Epithelial cell of proximal tubule (primary cell): ENCODE data around the gene DENND5A. TPM values are rescaled to one million over a fixed set of nuclear protein-coding genes. Genes with fewer than 3 reads are reported as not detected.
"Not testable (repeated sequence)": the region's sequence is repeated elsewhere in the genome, so short reads cannot be mapped to it uniquely, and the experiment has no call there.

ENCODE experiments used
- DNase-seq: peaks from one replicate; pipeline ENCODE4 v3.0.0-alpha.2; 2011; ENCODE audit warnings: low read depth
- H3K4me3 ChIP-seq: 2 replicates; pipeline ENCODE4 v1.5.1; 2011; ENCODE audit warnings: low read depth, mild to moderate bottlenecking, low read length
- total RNA-seq: library from RNA; depleted of rRNA; stranded (reverse); fragments of >200 nt; gene quantifications from 2 replicates; pipeline ENCODE4 v1.2.3, GENCODE V29; 2015
- TF ChIP-seq, protein P1 (sequence below): conservative IDR thresholded peaks from 2 replicates; pipeline ENCODE4 v1.5.1; 2012; ENCODE audit warnings: low read depth, mild to moderate bottlenecking, low read length

The DENND5A gene
- total RNA-seq, 1 donor from 2014 or later, result 75.0 TPM

GRCh38 chr11:9251311-9251710 lies 13.8 kb downstream of the DENND5A start:
- TF ChIP-seq, protein P1, sequence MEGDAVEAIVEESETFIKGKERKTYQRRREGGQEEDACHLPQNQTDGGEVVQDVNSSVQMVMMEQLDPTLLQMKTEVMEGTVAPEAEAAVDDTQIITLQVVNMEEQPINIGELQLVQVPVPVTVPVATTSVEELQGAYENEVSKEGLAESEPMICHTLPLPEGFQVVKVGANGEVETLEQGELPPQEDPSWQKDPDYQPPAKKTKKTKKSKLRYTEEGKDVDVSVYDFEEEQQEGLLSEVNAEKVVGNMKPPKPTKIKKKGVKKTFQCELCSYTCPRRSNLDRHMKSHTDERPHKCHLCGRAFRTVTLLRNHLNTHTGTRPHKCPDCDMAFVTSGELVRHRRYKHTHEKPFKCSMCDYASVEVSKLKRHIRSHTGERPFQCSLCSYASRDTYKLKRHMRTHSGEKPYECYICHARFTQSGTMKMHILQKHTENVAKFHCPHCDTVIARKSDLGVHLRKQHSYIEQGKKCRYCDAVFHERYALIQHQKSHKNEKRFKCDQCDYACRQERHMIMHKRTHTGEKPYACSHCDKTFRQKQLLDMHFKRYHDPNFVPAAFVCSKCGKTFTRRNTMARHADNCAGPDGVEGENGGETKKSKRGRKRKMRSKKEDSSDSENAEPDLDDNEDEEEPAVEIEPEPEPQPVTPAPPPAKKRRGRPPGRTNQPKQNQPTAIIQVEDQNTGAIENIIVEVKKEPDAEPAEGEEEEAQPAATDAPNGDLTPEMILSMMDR, result no peak
- H3K4me3 ChIP-seq, result no peak overlapping the region
- no peak for DNase-seq

GRCh38 chr11:9250139-9250582 lies 15.0 kb downstream of the DENND5A start:
- DNase-seq, result no peak
- TF ChIP-seq, protein P1, result no peak
- no peak overlapping the region for H3K4me3 ChIP-seq

DNA sequence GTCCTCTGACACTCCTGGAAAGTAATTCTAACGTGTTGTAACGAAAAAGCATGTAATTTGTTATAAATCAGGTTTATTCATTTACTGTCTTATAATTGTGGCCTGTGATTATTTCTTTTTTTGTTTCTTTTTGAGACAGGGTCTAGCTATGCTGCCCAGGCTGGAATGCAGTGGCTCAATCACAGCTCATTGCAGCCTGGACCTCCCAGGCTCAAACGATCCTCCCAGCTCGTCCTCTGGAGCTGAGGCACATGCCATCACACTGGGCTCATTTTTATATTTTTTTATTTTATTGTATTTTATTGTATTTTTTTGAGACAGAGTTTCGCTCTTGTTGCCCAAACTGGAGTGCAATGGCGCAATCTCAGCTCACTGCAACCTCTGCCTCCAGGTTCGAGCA lies 15.9 kb downstream of the DENND5A start:
- no peak overlapping the region for H3K4me3 ChIP-seq
- TF ChIP-seq, protein P1, result no peak
- no peak for DNase-seq

DNA sequence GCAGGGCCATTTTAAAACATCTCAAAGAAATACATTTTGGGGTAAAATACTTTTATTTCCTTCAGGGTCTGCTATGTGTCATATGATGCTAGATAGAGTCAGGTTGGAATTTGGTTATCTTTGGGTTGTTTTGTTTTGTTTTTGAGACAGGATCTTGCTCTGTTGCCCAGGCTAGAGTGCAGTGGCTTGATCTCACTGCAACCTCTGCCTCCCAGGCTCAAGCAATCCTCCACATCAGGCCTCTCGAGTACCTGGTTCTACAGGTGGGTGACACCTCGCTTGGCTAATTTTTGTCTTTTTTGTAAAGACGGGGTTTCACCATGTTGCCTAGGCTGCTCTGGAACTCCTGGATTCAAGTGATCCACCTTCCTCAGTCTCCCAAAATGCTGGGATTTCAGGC lies 17.3 kb downstream of the DENND5A start:
- TF ChIP-seq, protein P1, result no peak
- H3K4me3 ChIP-seq, result no peak overlapping the region
- no peak for DNase-seq

- not testable (repeated sequence) for H3K4me3 ChIP-seq, DNase-seq
Observed at GRCh38 chr11:9236242-9236641, 28.9 kb downstream of the DENND5A start.

DNA sequence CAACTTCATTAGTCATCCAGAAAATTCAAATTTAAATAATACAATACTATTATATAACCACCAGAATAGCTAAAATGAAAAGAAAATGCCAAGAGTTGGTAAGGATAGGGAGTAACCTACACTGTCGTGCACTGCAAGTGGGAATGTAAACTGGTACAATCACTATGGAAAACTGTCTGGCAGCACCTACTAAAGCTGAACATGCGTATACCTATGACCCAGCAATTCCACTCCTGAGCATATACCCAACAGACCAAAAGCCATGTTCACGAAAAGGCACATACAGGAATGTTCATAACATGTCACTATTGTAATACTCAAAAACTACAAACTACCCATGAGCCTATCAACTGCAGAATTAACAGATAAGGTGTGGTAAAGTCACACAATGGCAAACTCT lies 32.7 kb downstream of the DENND5A start:
- no peak for DNase-seq
- TF ChIP-seq, protein P1, result no peak
- H3K4me3 ChIP-seq, result no peak overlapping the region

DNA sequence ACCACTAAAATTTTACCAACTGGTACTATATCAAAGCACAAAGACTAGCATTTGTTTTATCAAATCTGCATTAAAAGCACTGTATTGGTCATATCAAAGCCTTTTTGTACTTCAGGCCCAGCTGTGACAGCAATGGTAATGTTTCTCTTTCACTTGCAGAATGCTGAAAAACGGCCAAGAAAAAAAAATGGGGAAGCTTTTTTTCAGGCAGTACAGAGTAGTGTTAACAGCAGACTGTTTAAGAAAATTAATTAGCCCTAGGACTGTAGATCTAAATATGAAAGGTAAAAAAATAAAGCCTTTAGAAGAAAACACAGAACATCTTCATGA lies 33.3 kb downstream of the DENND5A start:
- no peak for DNase-seq
- TF ChIP-seq, protein P1, result no peak
- no peak overlapping the region for H3K4me3 ChIP-seq

DNA sequence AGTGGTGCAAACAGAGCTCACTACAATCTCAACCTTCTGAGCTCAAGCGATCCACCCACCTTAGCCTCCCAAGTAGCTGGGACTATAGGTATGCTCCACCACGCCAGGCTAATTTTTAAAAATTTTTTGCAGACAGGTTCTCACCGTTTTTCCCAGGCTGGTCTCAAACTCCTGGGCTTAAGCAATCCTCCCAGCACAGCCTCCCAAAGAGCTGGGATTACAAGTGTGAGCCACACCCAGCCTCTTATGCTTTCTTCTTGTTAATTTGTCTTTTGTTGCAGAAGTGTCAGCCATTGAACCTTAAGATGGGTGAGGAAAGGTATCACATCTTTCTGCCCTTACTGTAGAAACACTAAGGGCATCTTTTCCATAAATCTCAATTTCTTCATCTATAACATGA lies 34.9 kb downstream of the DENND5A start:
- TF ChIP-seq, protein P1, result no peak
- no peak overlapping the region for H3K4me3 ChIP-seq
- no peak for DNase-seq
